HG03354 (cell line): ENCODE data around the gene ABCC4.

Experiments used
- ATAC-seq: cut with Tn5 transposase; IDR thresholded peaks from one replicate; pipeline ENCODE4 v1.9.1; 2021; ENCODE audit warnings: mild to moderate bottlenecking; ENCODE audit not compliant: unreplicated experiment, poor library complexity, severe bottlenecking

The ABCC4 gene

GRCh38 chr13:94978516-94978915, 322.7 kb downstream of the ABCC4 start:
- no peak for ATAC-seq

GRCh38 chr13:94974015-94974951, 327.0 kb downstream of the ABCC4 start:
- ATAC-seq = no peak

- ATAC-seq = no peak
These were observed 329.0 kb downstream of the ABCC4 start for GRCh38 chr13:94972262-94972661.
